ENCODE measurements around the gene RBMS2. TPM values are rescaled to one million over a fixed set of nuclear protein-coding genes. Genes with fewer than 3 reads are reported as not detected.
A peak's percentile ranks its signal among the peaks of the same experiment; 100 is the strongest.

Gene RBMS2
- total and polyA plus RNA-seq, 9 of the 15 experiments (the other 6 are each of a cell fraction or from before 2014, with no cell fraction given): 0.08 to 10.5 (median 0.31) TPM

DNA sequence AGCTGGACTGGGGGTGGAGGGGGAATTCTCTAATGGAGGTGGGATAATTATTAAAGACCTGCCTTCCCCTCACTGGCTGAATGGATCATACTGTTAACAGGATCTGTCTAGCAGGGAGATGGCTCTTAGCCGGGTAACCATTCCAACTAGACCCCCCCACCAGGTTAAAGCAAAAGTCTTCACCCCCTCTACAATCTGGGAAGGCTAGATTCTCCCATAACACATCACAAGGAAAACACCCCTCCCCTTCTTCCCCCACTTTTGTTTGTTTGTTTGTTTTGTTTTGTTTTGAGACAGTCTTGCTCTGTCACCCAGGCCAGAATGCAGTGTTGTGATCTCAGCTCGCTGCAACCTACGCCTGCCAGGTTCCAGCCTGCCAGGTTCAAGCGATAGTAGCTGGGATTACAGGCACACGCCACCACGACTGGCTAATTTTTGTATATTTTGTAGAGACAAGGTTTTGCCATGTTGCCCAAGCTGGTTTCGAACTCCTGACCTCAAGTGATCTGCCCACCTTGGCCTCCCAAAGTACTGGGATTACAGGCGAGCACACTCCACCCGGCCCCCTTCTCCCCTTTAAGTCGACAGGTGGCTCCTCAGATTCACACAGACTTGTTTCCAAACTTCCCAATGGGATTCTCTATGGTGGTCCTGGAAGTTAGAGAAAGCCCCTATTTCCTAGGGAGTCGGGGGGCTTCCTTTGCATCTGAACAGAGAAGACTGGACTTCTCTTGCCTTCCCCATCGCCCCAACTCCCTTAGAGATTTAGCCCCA is 112.0 kb downstream of the RBMS2 start:
- peak overlapping the region; percentile 74 to 94 for H3K9ac ChIP-seq (ENCODE audit: insufficient read depth in 1 of 2, low read depth in 2 of 2, low read length in 2 of 2)
- CTCF ChIA-PET (ENCODE audit: low intra/inter-chr PET ratio): no interaction called here
- H2AFZ ChIP-seq (ENCODE audit: low read depth, low read length): peak overlapping the region; percentile 75; the same call in 1 of the 2 replicates
- no peak for DNase-seq (ENCODE audit: extremely low read depth in 1 of 4, low spot score in 3 of 4)
- peaks cover 24% of the 10 kb centered on the region for H3K36me3 ChIP-seq (ENCODE audit: control insufficient read depth, insufficient read depth, low read length)
- intact Hi-C loops (cut with micrococcal nuclease) (loop anchor here (10.0 kb wide), 3 partner anchors 269 to 451 kb away; partner anchors contain the start of genes APOF, NAB2, STAT2 and ZBTB39), in situ Hi-C loops (cut with MboI) (no loop called here)
- peak overlapping the region; percentile 96 for H3K4me2 ChIP-seq (ENCODE audit: insufficient read depth, low read length)
- no peaks in the 10 kb centered on the region for H3K9me3 ChIP-seq (replicated peaks; ENCODE audit: control insufficient read depth, insufficient read depth, low read depth, low read length)
- peaks cover 37 to 48% of the 10 kb centered on the region in 2 experiments for H3K4me1 ChIP-seq (replicated peaks in 1 of 2; ENCODE audit: control insufficient read depth in 2 of 2, insufficient read depth in 2 of 2, low read length in 2 of 2)
- POLR2A ChIA-PET: interaction anchor here (0.9 to 3.4 kb wide), 7 partner anchors 8 to 54 kb away, joined by 3 to 22 read pairs (median 5); no protein-coding TSS in a partner anchor
- H3K79me2 ChIP-seq (ENCODE audit: control insufficient read depth, insufficient read depth, low read length): peaks cover 73% of the 10 kb centered on the region
- 0 out of 2 replicates have a peak, but pooled peaks cover 8% of the 10 kb centered on the region for H4K20me1 ChIP-seq (replicated peaks; ENCODE audit: control insufficient read depth, insufficient read depth, low read length)
- no peaks in the 10 kb centered on the region for H3K9me1 ChIP-seq (ENCODE audit: control insufficient read depth, insufficient read depth, low read length)
- H3K27ac ChIP-seq (ENCODE audit: extremely low read depth, low read depth, low read length): peak overlapping the region; percentile 86
- no peak for FAIRE-seq
- WGBS (ENCODE audit: insufficient coverage, low coverage, missing lambda C conversion rate): 23% methylated on average over 12 of the region's 12 CpGs
- no peaks in the 10 kb centered on the region for H3K27me3 ChIP-seq (ENCODE audit: control insufficient read depth in 2 of 2, insufficient read depth in 2 of 2, low read length in 2 of 2)
- H3K4me3 ChIP-seq: peak overlapping the region; percentile 85
- no peak for ATAC-seq
- BruUV-seq (replicated peaks): no TSS peak
- TF ChIP-seq SUPT5H (IDR thresholded peaks at IDR 0.05) (0 out of 2 replicates have a peak, but pooled peaks have one; percentile 13), EGR1 (conservative IDR thresholded peaks at IDR 0.05) (no peak), ZNF143 (CRISPR knock-in tag; IDR thresholded peaks at IDR 0.05) (no peak), NR1H2 (CRISPR knock-in tag; IDR thresholded peaks at IDR 0.05) (no peak), IFI16 (CRISPR knock-in tag; IDR thresholded peaks at IDR 0.05) (no peak), RREB1 (CRISPR knock-in tag; IDR thresholded peaks at IDR 0.05) (no peak), SREBF2 (CRISPR knock-in tag; IDR thresholded peaks at IDR 0.05) (no peak), RFX5 (IDR thresholded peaks at IDR 0.05; ENCODE audit: low read depth, low read length) (no peak), XRCC5 (IDR thresholded peaks at IDR 0.05; ENCODE audit: low read depth, low read length) (no peak), BCL6 (CRISPR knock-in tag; IDR thresholded peaks at IDR 0.05) (no peak)
- TF ChIP-seq, protein P1, sequence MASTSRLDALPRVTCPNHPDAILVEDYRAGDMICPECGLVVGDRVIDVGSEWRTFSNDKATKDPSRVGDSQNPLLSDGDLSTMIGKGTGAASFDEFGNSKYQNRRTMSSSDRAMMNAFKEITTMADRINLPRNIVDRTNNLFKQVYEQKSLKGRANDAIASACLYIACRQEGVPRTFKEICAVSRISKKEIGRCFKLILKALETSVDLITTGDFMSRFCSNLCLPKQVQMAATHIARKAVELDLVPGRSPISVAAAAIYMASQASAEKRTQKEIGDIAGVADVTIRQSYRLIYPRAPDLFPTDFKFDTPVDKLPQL (IDR thresholded peaks at IDR 0.05; ENCODE audit: extremely low read depth, insufficient read length): no peak
- TF ChIP-seq, protein P2, sequence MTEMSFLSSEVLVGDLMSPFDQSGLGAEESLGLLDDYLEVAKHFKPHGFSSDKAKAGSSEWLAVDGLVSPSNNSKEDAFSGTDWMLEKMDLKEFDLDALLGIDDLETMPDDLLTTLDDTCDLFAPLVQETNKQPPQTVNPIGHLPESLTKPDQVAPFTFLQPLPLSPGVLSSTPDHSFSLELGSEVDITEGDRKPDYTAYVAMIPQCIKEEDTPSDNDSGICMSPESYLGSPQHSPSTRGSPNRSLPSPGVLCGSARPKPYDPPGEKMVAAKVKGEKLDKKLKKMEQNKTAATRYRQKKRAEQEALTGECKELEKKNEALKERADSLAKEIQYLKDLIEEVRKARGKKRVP (CRISPR knock-in tag; IDR thresholded peaks at IDR 0.05): no peak
- TF ChIP-seq, protein P3, sequence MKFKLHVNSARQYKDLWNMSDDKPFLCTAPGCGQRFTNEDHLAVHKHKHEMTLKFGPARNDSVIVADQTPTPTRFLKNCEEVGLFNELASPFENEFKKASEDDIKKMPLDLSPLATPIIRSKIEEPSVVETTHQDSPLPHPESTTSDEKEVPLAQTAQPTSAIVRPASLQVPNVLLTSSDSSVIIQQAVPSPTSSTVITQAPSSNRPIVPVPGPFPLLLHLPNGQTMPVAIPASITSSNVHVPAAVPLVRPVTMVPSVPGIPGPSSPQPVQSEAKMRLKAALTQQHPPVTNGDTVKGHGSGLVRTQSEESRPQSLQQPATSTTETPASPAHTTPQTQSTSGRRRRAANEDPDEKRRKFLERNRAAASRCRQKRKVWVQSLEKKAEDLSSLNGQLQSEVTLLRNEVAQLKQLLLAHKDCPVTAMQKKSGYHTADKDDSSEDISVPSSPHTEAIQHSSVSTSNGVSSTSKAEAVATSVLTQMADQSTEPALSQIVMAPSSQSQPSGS (CRISPR knock-in tag; IDR thresholded peaks at IDR 0.05): no peak

All from K562 (cell line).